GM12801 (cell line): ENCODE results near the gene TTC5.

Experiments used
- CTCF ChIP-seq: IDR thresholded peaks from one replicate; pipeline ENCODE4 v1.5.1; 2011; ENCODE audit warnings: control low read depth; ENCODE audit not compliant: insufficient read length; ENCODE audit errors: extremely low read depth

TTC5 gene

DNA sequence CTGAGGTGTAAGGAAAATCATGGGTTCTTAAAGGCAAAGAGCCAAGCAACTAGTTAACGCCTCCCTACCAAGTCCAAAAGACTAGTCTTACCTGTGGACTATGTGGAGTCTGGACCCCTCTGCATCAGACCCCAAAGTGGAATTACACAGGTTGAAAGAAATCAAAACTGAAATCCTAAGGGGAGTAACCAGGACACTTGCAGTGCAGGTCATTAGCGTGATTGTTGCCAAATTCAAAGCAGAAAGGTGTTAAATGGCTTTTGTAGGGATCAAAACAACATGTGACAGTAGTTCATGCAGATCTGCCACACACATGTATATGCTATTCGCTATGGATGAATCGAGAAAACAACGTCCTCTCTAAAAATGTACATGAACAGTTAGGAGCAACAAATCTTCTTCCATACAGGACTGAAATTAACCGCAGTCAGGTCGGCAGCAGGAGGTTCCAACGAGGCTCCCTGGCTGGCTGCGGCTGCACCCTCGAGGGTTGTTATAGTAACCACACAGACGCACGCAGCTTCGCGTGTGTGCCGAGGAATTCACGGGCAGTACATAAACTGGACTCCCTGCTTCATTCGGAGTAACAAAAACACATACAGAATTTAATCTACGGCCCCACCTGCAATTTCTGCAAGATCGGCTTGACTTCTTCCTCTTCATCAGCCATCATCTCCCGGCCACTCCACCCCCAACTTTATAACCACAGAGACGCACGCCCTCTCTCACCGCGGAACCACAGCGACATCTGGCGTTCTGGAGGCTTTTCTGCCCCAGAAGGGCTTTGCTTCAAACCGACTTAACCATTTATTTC, at the start of gene TTC5:
TTC5 (minus strand) TSS at position 687 of the 814 bp plus-strand sequence; CDS start at position 673, 14 bp downstream.
- peak; percentile 76 for TF ChIP-seq CTCF

DNA sequence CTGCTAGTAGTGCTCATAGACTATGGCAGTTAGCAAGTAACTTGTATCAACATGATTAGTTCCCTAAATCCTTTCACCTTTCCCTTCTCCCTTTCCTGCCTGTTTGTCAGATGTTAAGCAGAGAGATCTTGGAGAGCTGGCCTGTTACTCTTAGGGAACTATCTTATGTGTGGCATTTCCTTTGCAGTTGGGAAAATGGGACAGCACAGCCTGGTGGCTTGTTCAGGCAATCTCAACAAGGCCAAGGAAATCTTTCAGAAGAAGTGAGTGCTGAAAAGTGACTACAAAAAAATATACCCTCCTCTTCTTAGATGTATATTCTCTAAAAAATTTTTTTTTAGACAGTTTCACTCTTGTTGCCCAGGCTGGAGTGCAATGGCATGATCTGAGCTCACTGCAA, 45.1 kb upstream of the TTC5 start:
- TF ChIP-seq CTCF: no peak

DNA sequence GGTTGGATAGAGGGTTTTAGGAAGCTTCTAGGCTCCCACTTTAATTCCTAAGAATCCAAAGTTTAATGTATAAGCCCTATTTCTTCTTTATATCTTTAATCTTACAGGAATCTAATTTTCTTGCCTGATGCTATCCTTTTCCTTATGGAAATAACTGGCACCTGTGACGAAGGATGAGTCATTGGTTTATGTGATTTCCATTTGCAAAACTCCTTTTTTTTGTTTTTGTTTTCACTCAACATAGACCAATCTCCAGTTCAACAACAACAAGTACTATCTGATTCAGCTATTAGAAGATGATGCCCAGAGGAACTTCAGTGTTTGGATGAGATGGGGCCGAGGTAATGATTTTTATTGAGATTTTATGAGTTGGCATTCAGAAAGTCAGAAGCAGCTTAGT, 44.5 kb upstream of the TTC5 start:
- TF ChIP-seq CTCF: no peak

DNA sequence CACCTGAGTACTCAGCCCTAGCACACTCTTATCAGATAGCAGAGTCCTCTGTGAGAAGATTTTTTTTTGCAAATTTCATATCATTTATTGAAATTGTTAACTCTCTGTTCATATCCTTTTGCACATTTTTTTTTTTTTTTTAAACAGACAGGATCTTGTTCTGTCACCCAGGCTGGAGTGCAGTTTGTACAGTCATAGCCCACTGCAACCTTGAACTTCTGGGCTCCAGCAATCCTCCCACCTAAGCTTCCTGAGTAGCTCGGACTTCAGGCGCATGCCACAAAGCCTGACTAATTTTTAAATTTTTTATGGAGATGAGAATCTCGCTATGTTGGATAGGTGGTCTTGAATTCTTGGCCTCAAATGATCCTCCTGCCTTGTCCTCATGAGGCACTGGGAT, 42.0 kb upstream of the TTC5 start:
- TF ChIP-seq CTCF: no peak

DNA sequence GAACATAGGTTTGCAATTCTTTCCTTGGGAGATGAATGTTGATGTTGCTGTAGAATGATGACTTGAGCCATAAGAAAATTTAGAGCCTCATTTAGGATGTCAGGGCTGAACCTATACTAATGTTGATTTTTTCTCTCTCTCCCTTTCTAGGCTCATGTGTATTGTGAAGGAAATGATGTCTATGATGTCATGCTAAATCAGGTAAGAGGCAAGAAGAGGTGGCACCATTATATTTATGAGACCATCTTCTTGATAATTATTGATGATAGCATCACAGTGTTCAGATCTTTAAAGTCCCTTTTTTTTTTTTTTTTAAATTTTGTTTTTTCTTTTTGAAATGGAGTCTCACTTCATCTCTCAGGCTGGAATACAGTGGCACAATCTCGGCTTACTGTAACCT, 41.0 kb upstream of the TTC5 start:
- no peak for TF ChIP-seq CTCF

DNA sequence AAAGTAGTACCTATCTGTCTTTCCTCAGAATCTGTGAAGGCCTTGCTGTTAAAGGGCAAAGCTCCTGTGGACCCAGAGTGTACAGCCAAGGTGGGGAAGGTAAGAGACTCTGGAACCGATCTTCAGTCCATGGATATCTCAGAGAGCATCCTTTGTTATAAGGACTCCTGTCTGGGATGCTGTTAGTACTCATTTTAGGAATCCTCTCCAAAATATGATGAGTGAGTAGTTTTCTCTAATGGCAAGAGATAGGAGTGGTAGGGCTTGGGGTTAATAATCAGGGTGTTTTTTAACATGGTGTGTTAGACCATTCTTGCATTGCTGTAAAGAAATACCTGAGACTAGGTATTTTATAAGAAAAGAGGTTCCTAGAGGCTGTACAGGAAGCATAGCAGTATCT, 39.6 kb upstream of the TTC5 start:
- TF ChIP-seq CTCF: no peak

DNA sequence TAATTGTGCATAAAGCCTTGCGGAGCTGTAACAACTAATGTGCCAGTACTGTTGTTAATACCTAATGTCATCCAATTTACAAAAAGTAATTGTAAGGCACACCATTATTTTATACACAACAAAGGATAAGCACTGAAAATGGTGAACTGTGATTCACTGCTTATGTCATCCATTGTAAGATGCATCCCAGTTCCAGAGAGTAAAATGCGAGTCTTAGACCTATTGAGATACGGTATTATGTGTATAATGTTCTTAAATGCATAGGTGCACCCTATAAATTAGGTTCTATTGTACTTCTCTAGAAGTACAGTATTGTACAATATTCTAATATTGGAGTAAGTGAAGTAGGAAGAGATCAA, 38.1 kb upstream of the TTC5 start:
- no peak for TF ChIP-seq CTCF
